ENCODE measurements around the gene RBM23. TPM values are rescaled to one million over a fixed set of nuclear protein-coding genes. Genes with fewer than 3 reads are reported as not detected.

The RBM23 gene
- total and polyA plus RNA-seq, 9 of the 15 experiments (the other 6 are each of a cell fraction or from before 2014, with no cell fraction given) = 46.0 to 102 (median 58.5) TPM

- ChIA-PET CTCF (ENCODE audit: low intra/inter-chr PET ratio) (interaction anchor here (0.7 to 2.2 kb wide), 5 partner anchors 9 to 315 kb away, joined by 3 to 18 read pairs (median 4); no protein-coding TSS in a partner anchor), POLR2A (interaction anchor here (0.7 to 5.1 kb wide), 9 partner anchors 8 to 83 kb away, joined by 3 to 60 read pairs (median 4); partner anchors contain the start of genes HAUS4, RBM23 and REM2)
- Histone ChIP-seq H3K79me2 (ENCODE audit: control insufficient read depth, insufficient read depth, low read length) (peaks cover 15% of the 10 kb centered on the region), H3K9me3 (replicated peaks; ENCODE audit: control insufficient read depth, insufficient read depth, low read depth, low read length) (no peaks in the 10 kb centered on the region), H2AFZ (ENCODE audit: low read depth, low read length) (peak overlapping the region; percentile 97), H3K27me3 (ENCODE audit: control insufficient read depth in 2 of 2, insufficient read depth in 2 of 2, low read length in 2 of 2) (no peaks in the 10 kb centered on the region), H3K4me2 (ENCODE audit: insufficient read depth, low read length) (peak overlapping the region; percentile 95), H3K9me1 (ENCODE audit: control insufficient read depth, insufficient read depth, low read length) (no peaks in the 10 kb centered on the region), H3K4me3 (peak overlapping the region; percentile 87), H3K4me1 (replicated peaks in 1 of 2; ENCODE audit: control insufficient read depth in 2 of 2, insufficient read depth in 2 of 2, low read length in 2 of 2) (peaks cover 12 to 36% of the 10 kb centered on the region in 2 experiments), H4K20me1 (replicated peaks; ENCODE audit: control insufficient read depth, insufficient read depth, low read length) (no peaks in the 10 kb centered on the region), H3K9ac (ENCODE audit: insufficient read depth in 1 of 2, low read depth in 2 of 2, low read length in 2 of 2) (peak overlapping the region; percentile 87 to 91; a peak in 3 of 4 replicates), H3K36me3 (ENCODE audit: control insufficient read depth, insufficient read depth, low read length) (peaks cover 42% of the 10 kb centered on the region; the same call in 2 of the 3 replicates), H3K27ac (ENCODE audit: extremely low read depth, low read depth, low read length) (peak overlapping the region; percentile 98)
- in situ Hi-C loops (cut with MboI) (no loop called here), intact Hi-C loops (cut with micrococcal nuclease) (loop anchor here (1.0 to 5.0 kb wide), 5 partner anchors 27 to 113 kb away; partner anchors contain the start of genes PRMT5 and RBM23)
- DNase-seq (ENCODE audit: extremely low read depth in 1 of 4, low spot score in 3 of 4) (no peak), FAIRE-seq (no peak), ATAC-seq (no peak)
- WGBS (ENCODE audit: insufficient coverage, low coverage, missing lambda C conversion rate) = 39% methylated on average over 9 of the region's 10 CpGs
- BruUV-seq (replicated peaks) = TSS peak; percentile 52
- no peak for TF ChIP-seq SRF (CRISPR knock-in tag; IDR thresholded peaks at IDR 0.05)
- no peak for TF ChIP-seq IFI16 (CRISPR knock-in tag; IDR thresholded peaks at IDR 0.05)
- no peak for TF ChIP-seq CTBP1 (IDR thresholded peaks at IDR 0.05; ENCODE audit: borderline replicate concordance)
- no peak for TF ChIP-seq ZNF785 (CRISPR knock-in tag; IDR thresholded peaks at IDR 0.05)
- TF ChIP-seq CHD2 (IDR thresholded peaks at IDR 0.05; ENCODE audit: low read depth, low read length) = no peak
- TF ChIP-seq XRCC3 (IDR thresholded peaks at IDR 0.05) = no peak
- peak; percentile 66 for TF ChIP-seq PRDM10 (IDR thresholded peaks at IDR 0.05; ENCODE audit: partially characterized antibody)
- no peak for TF ChIP-seq NFATC3 (IDR thresholded peaks at IDR 0.05)
- no peak for TF ChIP-seq CBX2 (IDR thresholded peaks at IDR 0.05; ENCODE audit: insufficient read depth, low read length, poor library complexity, severe bottlenecking)
- TF ChIP-seq LEF1 (IDR thresholded peaks at IDR 0.05) = no peak
- no peak for TF ChIP-seq CCAR2 (IDR thresholded peaks at IDR 0.05; ENCODE audit: low read depth, low read length)
- no peak for TF ChIP-seq AFF1 (IDR thresholded peaks at IDR 0.05; ENCODE audit: low read depth in 1 of 2, partially characterized antibody in 2 of 2)
- TF ChIP-seq ZNF778 (CRISPR knock-in tag; IDR thresholded peaks at IDR 0.05) = no peak
- no peak for TF ChIP-seq MAZ (CRISPR knock-in tag; conservative IDR thresholded peaks at IDR 0.05 in 1 of 2, IDR thresholded peaks at IDR 0.05 in 1 of 2)
- no peak for TF ChIP-seq ELF1 (tag; IDR thresholded peaks at IDR 0.05)
Measured at GRCh38 chr14:22872833-22873520, 46.0 kb downstream of the RBM23 start.

Measured in K562 (cell line).